ENCODE measurements around the gene SPATS2.

The SPATS2 gene

GRCh38 chr12:49542592-49543160 lies 175.4 kb downstream of the SPATS2 start:
- no peak for DNase-seq (ENCODE audit: low spot score)
- in situ Hi-C loops (cut with MboI; ENCODE audit: low sequenced_read_pairs, unreplicated experiment) = no loop called here
- no peak for TF ChIP-seq CTCF (IDR thresholded peaks at IDR 0.05; ENCODE audit: borderline replicate concordance, control extremely low read depth, extremely low read depth, insufficient read depth, missing control alignments)

GRCh38 chr12:49543221-49543913 lies 176.1 kb downstream of the SPATS2 start:
- in situ Hi-C loops (cut with MboI; ENCODE audit: low sequenced_read_pairs, unreplicated experiment) = no loop called here

GRCh38 chr12:49543914-49544815 lies 176.9 kb downstream of the SPATS2 start:
- DNase-seq (ENCODE audit: low spot score) = no peak
- in situ Hi-C loops (cut with MboI; ENCODE audit: low sequenced_read_pairs, unreplicated experiment) = no loop called here

More at GRCh38 chr12:49543221-49543913, 176.1 kb downstream of the SPATS2 start:
- no peak for DNase-seq (ENCODE audit: low spot score)
- TF ChIP-seq CTCF (IDR thresholded peaks at IDR 0.05; ENCODE audit: borderline replicate concordance, control extremely low read depth, extremely low read depth, insufficient read depth, missing control alignments) = no peak

GRCh38 chr12:49545815-49546214 lies 178.6 kb downstream of the SPATS2 start:
- TF ChIP-seq CTCF (IDR thresholded peaks at IDR 0.05; ENCODE audit: borderline replicate concordance, control extremely low read depth, extremely low read depth, insufficient read depth, missing control alignments) = no peak
- in situ Hi-C loops (cut with MboI; ENCODE audit: low sequenced_read_pairs, unreplicated experiment) = no loop called here
- DNase-seq (ENCODE audit: low spot score) = no peak

More at GRCh38 chr12:49543914-49544815, 176.9 kb downstream of the SPATS2 start:
- no peak for TF ChIP-seq CTCF (IDR thresholded peaks at IDR 0.05; ENCODE audit: borderline replicate concordance, control extremely low read depth, extremely low read depth, insufficient read depth, missing control alignments)

- no peak for TF ChIP-seq CTCF (IDR thresholded peaks at IDR 0.05; ENCODE audit: borderline replicate concordance, control extremely low read depth, extremely low read depth, insufficient read depth, missing control alignments)
- in situ Hi-C loops (cut with MboI; ENCODE audit: low sequenced_read_pairs, unreplicated experiment) = no loop called here
- peak; percentile 18 for DNase-seq (ENCODE audit: low spot score)
Measured at GRCh38 chr12:49546481-49546880, 179.2 kb downstream of the SPATS2 start.

- in situ Hi-C loops (cut with MboI; ENCODE audit: low sequenced_read_pairs, unreplicated experiment) = no loop called here
- TF ChIP-seq CTCF (IDR thresholded peaks at IDR 0.05; ENCODE audit: borderline replicate concordance, control extremely low read depth, extremely low read depth, insufficient read depth, missing control alignments) = no peak
- peak; percentile 18 for DNase-seq (ENCODE audit: low spot score)
Measured at GRCh38 chr12:49547090-49547690, 179.9 kb downstream of the SPATS2 start.
